Femur (tissue), 1 donor: ENCODE data around the gene DIPK2B.

Experiments
- DNase-seq: peaks from one replicate; pipeline ENCODE4 v3.0.0-alpha.2; 2017

The DIPK2B gene

GRCh38 chrX:45200741-45201234 is at the start of gene DIPK2B:
DIPK2B (minus strand) TSS chrX:45200876; CDS start chrX:45200826, 50 bp downstream.
- DNase-seq, result peak; percentile 41

GRCh38 chrX:45240301-45240700 is 39.6 kb upstream of the DIPK2B start:
- no peak for DNase-seq

GRCh38 chrX:45238489-45238888 is 37.8 kb upstream of the DIPK2B start:
- DNase-seq, result no peak

GRCh38 chrX:45233531-45233930 is 32.9 kb upstream of the DIPK2B start:
- no peak for DNase-seq

- DNase-seq, result no peak
Observed at GRCh38 chrX:45232139-45232538, 31.5 kb upstream of the DIPK2B start.

- DNase-seq, result no peak
Observed at GRCh38 chrX:45230410-45230809, 29.7 kb upstream of the DIPK2B start.

- no peak for DNase-seq
Observed at GRCh38 chrX:45229348-45229747, 28.7 kb upstream of the DIPK2B start.

- no peak for DNase-seq
Observed at GRCh38 chrX:45228126-45228525, 27.4 kb upstream of the DIPK2B start.

- DNase-seq, result no peak
Observed at GRCh38 chrX:45208121-45208856, 7.6 kb upstream of the DIPK2B start.

- DNase-seq, result no peak
Observed at GRCh38 chrX:45202171-45202570, 1.5 kb upstream of the DIPK2B start.

- DNase-seq, result no peak
Observed at GRCh38 chrX:45198706-45199105, 2.0 kb downstream of the DIPK2B start.

- DNase-seq, result no peak
Observed at GRCh38 chrX:45198301-45198700, 2.4 kb downstream of the DIPK2B start.

- DNase-seq, result no peak
Observed at GRCh38 chrX:45196701-45197100, 4.0 kb downstream of the DIPK2B start.

GRCh38 chrX:45191820-45192409 is 8.8 kb downstream of the DIPK2B start:
- DNase-seq, result no peak

GRCh38 chrX:45191383-45191782 is 9.3 kb downstream of the DIPK2B start:
- no peak for DNase-seq

- no peak for DNase-seq
Observed at GRCh38 chrX:45187731-45188130, 12.9 kb downstream of the DIPK2B start.

- DNase-seq, result no peak
Observed at GRCh38 chrX:45186643-45187026, 14.0 kb downstream of the DIPK2B start.

GRCh38 chrX:45184211-45184610 is 16.5 kb downstream of the DIPK2B start:
- no peak for DNase-seq

- DNase-seq, result no peak
Observed at GRCh38 chrX:45172890-45173289, 27.8 kb downstream of the DIPK2B start.

- no peak for DNase-seq
Observed at GRCh38 chrX:45166781-45167180, 33.9 kb downstream of the DIPK2B start.

- no peak for DNase-seq
Observed at GRCh38 chrX:45165726-45166125, 35.0 kb downstream of the DIPK2B start.

GRCh38 chrX:45164995-45165394 is 35.7 kb downstream of the DIPK2B start:
- no peak for DNase-seq

- no peak for DNase-seq
Observed at GRCh38 chrX:45164021-45164621, 36.6 kb downstream of the DIPK2B start.

- no peak for DNase-seq
Observed at GRCh38 chrX:45157647-45158046, 43.0 kb downstream of the DIPK2B start.
